GM19463 (cell line): ENCODE data around the gene SRRD.
"Not testable (repeated sequence)": the region's sequence is repeated elsewhere in the genome, so short reads cannot be mapped to it uniquely, and the experiment has no call there.

Source experiments
- ATAC-seq: cut with Tn5 transposase; IDR thresholded peaks from one replicate; pipeline ENCODE4 v1.9.1; 2021; ENCODE audit warnings: mild to moderate bottlenecking, moderate library complexity; ENCODE audit not compliant: unreplicated experiment

SRRD gene

DNA sequence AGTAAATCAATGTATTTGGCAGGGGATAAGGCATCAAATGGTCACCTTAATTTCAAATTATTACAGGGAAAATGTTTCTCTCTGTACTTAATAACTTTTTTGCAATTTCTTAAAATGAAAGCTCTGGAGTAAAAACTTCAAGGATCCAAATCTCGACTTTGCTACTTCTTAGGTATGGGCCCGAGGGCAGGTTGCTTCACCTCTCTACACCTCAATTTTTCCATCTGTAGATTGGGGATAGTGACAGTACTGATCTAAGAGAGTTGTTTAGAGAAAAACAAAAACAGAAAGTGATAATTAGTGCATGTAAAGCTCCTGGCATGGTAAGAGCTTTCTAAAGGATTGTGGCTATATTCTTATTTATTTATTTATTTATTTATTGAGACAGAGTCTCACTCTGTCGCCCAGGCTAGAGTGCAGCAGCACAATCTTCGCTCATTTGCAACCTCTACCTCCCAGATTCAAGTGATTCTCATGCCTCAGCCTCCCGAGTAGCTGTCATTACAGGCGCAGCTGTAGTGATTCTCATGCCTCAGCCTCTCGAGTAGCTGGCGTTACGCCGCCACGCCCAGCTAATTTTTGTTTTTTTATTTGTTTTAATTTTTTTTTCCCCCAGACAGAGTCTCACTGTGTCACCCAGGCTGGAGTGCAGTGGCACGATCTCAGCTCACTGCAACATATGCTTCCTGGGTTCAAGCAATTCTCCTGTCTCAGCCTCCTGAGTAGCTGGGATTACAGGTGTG, 30.9 kb downstream of the SRRD start:
- ATAC-seq: no peak

DNA sequence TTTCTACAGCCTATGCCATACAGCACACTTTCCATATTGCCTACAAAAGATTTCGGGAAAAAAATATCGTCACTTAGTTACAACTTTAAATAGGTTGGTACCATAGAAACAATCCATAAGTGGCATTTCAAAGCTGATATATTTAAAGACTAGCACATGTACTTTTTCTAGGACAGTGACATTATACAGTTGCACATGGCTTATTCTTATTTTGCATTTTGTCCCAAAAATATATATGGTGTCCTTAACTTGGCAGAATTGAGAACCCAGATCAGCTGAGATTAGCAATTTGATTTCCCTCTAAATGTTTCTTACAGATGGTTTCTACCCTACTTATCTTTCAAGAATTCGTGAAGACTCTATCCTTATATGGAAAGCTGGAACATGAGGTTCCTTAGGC, 32.3 kb downstream of the SRRD start:
- ATAC-seq: no peak

DNA sequence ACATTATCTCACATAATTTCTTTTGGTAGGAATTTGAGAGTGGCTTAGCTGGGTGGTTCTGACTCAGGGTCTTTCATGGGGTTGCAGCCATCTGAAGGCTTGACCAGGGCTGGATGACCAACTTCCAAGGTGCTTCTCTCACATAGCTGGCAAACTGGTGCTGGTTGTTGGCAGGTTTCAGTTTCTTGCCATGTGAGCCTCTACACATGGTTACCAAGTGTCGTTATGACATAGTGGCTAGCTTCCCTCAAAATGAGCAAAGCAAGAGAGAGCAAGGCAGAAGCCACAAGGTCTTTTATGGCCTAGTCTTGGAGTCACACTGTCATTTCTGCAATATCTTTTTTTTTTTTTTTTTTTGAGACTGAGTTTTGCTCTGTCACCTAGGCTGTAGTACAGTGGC, 32.8 kb downstream of the SRRD start:
- no peak for ATAC-seq

DNA sequence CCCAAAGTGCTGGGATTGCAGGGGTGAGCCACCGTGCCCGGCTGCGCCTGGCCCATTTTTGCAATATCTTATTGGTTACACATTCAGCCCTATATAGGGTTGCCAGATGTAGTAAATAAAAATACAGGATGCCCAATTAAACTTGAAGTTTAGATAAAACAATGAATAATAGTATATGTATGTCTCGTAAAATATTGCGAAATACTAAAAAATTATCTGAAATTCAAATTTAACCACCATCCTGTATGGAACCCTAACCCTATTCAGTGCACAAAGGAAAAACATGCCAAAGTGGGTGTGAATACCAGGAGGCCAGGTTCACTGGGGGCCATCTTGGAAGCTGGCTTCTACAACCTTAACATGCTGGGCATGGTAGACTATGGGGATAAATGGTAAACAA, 33.8 kb downstream of the SRRD start:
- no peak for ATAC-seq

DNA sequence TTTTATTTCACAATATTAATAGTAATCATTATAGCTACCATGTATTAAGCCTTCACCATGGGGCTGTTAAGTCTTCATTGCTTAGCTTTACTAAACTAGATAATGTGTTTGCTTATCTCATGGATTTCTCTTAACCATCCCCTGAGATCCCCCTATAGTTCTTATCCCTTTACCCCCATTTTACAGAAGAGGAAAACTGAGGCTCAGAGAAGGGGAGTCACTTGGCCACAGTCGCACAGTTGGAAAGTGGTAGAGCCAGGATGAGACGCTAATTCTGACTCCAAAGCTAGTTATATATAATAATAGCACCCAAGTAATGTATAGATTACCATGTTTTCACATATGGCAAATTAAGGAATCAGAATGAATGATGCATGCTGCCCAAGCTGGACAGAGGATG, 38.3 kb downstream of the SRRD start:
- ATAC-seq: no peak

DNA sequence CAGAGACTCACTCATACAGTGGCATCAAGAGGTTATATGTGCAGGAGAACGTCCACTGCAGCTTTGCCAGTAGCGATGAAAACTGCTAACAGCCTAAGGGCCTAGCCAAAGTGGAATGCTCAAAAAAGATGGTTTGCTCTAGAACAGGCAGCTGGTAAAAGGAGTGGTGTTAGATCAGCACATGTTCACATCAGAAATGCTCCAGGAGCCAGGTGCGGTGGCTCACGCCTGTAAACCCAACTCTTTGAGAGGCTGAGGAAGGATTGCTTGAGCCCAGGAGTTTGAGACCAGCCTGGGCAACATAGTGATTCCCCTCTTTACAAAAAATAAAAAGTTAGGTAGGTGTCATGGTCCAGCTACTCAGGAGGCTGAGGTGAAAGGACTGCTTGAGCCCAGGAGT, 38.9 kb downstream of the SRRD start:
- no peak for ATAC-seq

DNA sequence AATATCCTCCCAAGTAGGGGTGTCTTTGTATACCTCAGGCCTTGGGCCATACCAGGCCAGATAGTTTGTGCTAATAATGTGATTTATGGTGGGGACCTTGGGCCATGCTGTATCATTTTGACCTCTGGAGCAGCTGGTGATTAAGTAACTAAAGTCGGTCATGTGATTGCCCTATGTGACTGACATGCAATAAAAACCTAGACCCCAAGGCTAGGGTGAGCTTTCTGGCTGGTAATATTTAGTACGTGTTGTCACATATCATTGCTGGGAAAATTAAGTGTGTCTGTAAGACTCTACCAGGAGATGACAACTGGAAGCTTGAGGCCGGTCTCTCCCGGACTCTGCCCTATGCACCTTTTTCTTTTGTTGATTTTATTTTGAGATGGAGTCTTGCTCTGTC, 41.2 kb downstream of the SRRD start:
- no peak for ATAC-seq

DNA sequence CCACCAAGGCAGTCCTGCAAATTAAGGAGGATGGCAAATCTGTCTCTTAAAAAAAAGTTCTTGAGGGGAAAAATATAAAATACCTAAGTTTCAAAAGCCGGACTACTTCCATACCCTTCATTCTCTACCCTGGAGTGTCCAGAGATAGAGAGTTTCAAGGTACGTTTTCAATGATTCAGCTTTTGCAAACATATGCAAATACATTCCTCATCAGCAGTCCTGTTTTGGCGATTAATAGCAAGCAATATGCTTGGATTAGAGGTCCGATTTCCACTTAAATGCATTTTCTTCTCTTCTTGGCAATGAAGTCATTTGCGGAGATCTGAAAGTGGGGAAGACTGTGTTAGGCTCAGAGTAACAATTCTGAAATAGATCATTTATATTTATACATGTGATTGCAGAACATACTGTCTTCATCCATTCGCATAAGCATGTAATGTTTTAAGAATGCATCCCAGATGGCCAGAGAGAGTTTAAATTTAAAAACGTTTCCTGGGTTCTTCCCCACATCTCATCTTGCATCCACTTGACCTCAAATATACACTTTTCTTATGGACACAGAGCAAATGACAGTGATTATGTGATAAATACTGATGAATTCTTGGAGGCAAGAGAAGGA, 42.4 kb downstream of the SRRD start:
- ATAC-seq: no peak

DNA sequence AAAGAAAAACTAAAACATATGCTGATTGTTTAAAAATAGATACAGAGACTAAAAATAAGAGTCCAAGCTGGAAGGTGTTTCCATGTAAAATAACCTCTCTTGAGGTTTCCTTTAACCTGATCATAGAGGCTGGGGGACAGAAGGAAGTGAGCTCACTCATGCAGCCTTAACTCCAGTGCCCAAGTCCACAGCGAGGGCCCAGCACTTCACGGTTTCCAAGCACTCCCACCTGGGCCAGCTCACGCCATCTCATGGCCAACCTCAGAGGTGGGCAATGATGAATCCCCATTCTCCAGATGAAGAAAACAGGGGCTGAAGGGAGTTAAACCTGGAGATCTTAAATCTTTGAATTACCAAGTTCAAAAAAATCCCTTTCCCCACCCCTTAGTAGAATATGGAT, 43.5 kb downstream of the SRRD start:
- no peak for ATAC-seq

DNA sequence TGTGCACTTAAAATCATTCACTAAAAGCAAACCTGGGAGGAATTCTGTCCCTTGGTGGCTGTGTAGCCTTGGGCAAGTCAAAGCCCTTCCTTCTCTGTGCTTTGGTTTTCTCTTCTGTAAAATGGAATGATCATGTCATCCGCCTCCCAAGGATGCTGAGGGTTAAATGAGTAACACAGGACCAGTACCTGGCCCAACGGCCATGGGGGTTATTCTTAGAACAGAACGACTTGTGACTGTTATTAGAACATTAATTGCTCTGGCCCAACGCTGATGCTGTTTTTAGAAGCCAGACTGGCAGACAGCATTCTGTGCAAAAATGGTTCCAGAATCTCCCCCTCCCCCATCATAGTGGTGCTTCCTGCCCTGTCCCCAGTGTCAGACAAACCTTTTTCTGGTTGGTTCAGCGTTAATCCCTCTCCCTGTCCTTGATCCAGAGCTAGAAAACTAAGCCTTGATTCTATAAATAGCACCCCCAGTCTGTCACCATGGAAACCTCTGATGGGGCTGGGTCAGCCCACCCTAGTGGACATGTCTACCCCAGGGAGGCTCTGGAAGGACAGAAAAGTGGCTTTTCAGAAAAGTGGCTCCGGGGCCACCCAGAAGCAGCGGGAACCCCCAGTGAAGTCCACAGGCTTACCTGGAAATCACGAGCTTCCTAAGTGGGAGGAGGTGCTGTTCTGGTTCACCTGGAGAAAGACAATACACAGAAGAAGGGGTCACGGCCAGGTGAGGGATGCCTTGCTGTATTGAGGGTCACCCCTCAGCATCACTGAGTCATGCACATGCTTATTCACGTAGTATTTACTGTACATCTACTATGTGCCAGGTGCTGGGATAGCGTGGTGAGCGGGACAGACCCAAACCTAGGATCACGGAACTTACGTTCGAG, 44.1 kb downstream of the SRRD start:
- no peak for ATAC-seq

DNA sequence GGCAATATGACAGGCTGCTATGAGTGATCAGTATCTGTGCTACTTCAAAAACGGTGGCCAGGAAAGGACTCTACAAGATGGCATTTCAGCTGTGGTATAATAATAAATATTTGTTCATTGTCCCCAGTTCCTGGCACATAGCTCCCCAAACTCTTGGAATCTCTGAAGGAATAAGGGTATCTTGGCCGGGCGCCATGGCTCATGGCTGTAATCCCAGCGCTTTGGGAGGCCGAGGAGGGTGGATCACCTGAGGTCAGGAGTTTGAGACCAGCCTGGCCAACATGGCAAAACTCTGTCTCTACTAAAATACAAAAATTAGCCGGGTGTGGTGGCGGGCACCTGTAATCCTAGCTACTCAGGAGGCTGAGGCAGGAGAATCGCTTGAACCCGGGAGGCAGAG, 44.8 kb downstream of the SRRD start:
- not testable (repeated sequence) for ATAC-seq

DNA sequence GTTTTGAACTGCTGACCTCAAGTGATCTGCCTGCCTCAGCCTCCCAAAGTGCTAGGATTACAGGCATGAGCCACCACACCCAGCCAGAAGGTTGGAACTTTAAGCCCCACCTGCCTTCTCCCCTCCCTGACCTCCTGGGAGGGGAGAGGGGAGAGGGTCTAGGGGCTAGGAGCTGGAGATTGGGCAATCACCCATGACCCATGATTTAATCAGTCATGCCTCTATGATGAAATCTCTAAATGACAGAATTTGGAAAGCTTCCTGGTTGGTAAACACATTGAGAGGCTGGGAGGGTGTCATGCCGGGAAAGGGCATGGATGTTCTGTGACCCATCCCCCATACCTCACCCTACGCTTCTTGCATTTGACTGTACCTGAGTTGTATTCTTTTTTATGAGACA, 45.7 kb downstream of the SRRD start:
- no peak for ATAC-seq

DNA sequence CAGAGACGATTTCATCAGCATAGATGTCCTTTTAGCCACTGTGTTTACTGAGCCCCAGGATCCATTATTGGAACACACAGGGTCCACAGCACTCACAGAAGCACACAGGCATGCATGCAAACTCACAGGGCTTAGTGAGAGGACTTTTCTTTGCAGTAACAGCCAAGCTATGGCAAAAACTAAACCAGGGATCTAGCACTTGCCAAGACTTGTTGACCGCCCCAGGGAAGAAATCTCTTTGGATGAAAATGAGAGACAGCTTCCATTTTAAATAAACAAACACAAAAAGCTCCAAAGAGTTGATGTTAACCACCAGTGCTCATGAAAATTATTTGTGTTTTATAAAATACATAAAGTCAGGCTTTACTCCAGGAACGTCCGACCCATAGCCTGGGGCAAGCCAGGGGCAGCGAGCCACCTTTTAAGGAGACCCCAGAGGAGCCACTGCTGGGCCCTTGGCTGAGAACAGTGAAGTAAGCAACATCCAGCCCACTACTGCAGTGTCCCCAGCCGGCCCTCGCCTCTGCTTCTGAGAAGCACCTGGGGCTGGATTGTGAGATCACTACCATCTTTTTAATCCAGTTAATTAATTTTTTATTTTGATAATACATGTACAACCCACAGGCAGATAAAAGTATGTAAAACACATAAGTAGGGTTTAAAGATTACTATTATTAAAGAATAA, 50.6 kb downstream of the SRRD start:
- ATAC-seq: no peak

DNA sequence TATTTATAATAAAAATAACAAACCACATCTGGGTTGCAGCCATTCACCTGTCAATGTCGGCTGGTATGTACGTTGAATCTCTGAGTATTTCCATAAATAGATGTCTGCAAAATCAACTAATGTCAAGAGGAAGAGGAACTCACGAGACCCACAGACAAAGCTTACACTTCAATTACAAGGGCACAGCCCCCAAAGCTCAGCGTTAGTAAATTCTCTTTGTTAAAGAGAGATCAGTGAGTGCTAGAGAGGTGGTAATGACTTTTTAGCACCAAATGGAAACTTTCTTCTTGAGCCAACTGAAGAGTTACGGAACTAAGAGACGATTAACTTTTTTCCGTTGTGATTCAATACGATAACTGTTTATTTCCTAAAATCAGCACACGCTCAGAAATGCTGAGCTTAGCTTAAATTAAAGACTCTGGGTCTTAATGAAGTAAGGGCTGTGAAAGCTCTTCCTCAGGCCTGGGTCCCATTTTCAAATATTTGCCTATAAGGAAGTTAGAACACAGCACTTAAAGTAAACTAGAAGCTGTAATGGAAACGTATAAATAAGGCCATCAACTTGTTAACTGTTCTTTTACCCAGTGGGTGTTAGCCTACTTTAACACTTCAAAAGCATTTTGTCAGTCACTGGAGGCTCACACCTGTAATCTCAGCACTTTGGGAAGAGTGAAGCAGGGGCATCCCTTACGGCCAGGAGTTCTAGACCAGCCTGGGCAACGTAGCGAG, 51.4 kb downstream of the SRRD start:
- no peak for ATAC-seq

DNA sequence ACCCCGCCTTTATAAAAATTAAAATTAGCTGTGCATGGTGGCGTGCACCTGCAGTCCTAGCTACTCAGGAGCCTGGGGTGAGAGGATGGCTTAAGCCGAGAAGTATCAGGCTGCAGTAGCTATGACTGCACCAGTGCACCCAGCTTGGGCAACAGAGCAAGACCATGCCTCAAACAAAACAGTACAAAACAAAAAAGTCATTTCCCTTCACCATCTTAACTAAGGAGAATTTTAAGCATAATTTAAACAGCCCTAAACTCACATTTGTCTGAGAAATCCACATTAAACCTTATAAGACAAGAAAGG, 51.9 kb downstream of the SRRD start:
- no peak for ATAC-seq

DNA sequence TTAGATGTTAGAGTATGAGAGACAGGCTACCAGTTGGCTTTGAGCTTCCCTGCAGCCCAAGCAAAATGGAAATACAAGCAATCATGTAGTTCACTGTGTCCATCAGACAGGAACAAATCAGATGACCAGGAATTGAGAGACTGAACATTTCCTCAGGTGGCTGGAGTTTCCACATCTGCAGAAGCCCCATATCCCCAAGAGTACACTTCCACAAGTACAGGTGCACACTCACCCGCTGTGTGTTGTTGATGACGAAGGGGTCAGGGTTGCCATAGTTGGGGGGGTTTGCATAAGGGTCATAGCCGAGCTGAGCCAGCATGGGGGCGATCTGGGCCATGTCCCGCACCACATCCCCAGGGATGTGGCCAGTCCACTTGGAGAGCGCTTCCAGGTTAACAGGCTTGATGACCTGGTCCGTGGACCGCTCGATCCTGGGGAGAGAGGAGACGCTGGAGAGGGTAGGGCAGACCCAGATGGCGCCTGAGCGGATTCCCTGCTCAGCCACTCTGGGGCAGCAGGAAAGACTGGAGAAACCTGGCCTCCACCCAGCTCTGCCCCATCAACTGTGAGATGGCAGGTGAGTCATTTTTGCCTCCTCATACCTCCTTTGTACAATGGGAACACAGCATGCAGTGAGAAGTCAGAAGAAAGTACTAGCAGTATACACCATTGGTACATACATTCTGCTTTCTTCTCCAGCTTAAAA, 52.5 kb downstream of the SRRD start:
- no peak for ATAC-seq

DNA sequence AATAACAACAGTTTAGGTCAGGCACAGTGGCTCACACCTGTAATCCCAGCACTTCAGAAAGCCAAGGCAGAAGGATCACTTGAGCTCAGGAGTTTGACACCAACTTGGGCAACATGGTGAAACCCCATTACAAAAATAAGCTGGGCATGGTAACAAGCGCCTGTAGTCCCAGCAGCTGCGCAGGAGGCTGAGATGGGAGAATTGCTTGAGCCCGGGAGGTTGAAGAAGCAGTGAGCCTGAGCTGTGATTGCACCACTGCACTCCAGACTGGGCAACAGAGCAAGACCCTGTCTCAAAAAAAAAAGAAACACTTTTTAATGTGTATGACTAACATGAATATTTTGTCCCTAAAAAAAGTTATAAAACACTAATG, 53.1 kb downstream of the SRRD start:
- no peak for ATAC-seq

DNA sequence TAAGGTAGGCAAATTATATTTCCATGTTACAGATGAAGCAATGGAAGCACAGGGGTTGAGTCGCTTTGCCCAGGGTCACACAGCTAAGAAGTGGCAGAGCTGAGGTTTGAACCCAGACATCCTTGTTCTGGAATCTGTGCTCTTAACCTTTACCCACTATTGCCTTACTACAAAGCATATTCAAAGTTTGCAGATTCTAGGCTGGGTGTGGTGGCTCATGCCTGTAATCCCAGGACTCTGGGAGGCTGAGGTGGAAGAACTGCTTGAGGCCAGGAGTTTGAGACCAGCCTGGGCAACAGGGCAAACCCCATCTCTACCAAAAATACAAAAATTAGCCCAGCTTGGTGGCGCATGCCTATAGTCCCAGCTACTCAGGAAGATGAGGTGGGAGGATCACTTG, 56.4 kb downstream of the SRRD start:
- no peak for ATAC-seq

DNA sequence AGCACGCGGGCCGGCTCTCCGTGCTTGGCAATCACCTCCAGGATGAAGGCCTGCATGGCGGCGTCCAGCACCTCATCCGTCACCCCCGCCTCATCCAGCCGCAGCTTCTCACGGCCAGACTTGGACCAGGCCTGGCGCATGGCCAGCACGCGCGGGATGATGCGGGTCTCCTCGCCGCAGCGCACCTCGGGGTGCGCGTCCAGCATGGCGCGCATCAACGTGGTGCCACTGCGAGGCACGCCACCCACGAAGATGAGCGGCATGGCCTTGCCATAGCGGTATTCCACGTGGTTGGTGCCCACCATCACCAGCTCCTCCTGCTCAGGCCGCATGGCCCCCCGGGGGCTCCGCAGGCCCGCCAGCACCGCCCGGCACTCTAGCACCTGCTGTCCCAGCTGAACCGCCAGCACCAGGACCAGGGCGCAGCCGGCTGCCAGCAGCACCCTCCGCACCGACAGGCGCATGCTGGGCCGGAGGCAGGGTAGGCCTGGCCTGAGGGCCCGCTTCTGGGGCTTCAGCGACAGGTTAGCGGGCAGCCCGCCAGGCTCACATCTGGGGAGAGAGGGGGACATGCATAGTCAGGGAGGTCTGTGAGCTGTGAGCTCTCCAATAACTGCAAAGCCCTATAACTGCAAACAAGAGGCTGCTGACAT, 57.6 kb downstream of the SRRD start:
- no peak for ATAC-seq

DNA sequence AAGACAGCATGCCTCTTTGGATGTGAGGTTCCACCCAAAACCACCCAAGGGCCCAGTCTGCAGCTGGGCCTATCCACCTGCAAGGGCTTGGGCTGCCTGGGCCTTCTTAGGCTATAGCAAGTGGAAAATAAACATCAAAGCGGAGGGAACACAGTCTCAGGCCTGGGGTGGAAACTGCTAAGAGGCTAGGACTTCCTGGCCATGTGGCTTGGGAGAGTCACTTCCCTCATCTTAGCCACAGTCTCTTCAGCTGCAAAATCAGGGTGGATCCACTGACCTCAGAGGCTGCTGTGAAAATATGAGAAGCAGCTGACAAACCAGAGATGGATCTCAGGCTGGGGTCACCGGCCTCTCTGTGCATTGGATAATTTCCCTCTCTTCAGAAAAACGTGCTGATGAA, 59.2 kb downstream of the SRRD start:
- ATAC-seq: no peak
